Central memory CD8-positive, alpha-beta T cell (primary cell): ENCODE results near the gene CNOT11.
A peak's percentile ranks its signal among the peaks of the same experiment; 100 is the strongest.

Experiments used
- ATAC-seq: fragments of 150-1000 bp; cut with Tn5 transposase; replicated peaks from 2 replicates; pipeline ENCODE4 v1.10.0; 2022; ENCODE audit warnings: mild to moderate bottlenecking, moderate FRiP score, moderate number of reproducible peaks; ENCODE audit not compliant: poor library complexity, severe bottlenecking; ENCODE audit errors: extremely low read depth
- DNase-seq, 2 donors: peaks; one replicate each; pipeline ENCODE4 v3.0.0; 2021; ENCODE audit warnings: low spot score in 2 of 2
- H3K27ac Mint-ChIP-seq: one replicate; pipeline ENCODE4 v1.8.0; 2022; ENCODE audit warnings: low read depth, mild to moderate bottlenecking, moderate library complexity, mixed read lengths
- H3K27me3 Mint-ChIP-seq: one replicate; pipeline ENCODE4 v1.8.0; 2022; ENCODE audit warnings: mixed read lengths
- H3K36me3 Mint-ChIP-seq: one replicate; pipeline ENCODE4 v1.8.0; 2022; ENCODE audit warnings: mild to moderate bottlenecking, moderate library complexity, mixed read lengths; ENCODE audit not compliant: insufficient read depth
- H3K4me1 Mint-ChIP-seq: one replicate; pipeline ENCODE4 v1.8.0; 2022; ENCODE audit warnings: mixed read lengths
- H3K4me3 Mint-ChIP-seq: one replicate; pipeline ENCODE4 v1.8.0; 2022; ENCODE audit warnings: mild to moderate bottlenecking, moderate library complexity, mixed read lengths
- H3K9me3 Mint-ChIP-seq: one replicate; pipeline ENCODE4 v1.8.0; 2022; ENCODE audit warnings: mixed read lengths

Gene CNOT11

GRCh38 chr2:101251844-101252407, 760 bp upstream of the CNOT11 start:
- H3K36me3 Mint-ChIP-seq: peaks cover 23% of the 10 kb centered on the region
- no peaks in the 10 kb centered on the region for H3K9me3 Mint-ChIP-seq
- H3K27me3 Mint-ChIP-seq: no peaks in the 10 kb centered on the region
- peak overlapping the region; percentile 94 for H3K27ac Mint-ChIP-seq
- DNase-seq: no peak
- peak overlapping the region; percentile 98 for H3K4me3 Mint-ChIP-seq
- H3K4me1 Mint-ChIP-seq: peaks cover 43% of the 10 kb centered on the region
- peak; percentile 10 for ATAC-seq

- Mint-ChIP-seq H3K9me3 (no peaks in the 10 kb centered on the region), H3K36me3 (peaks cover 30% of the 10 kb centered on the region), H3K4me1 (peaks cover 44% of the 10 kb centered on the region), H3K27ac (peak overlapping the region; percentile 94), H3K27me3 (no peaks in the 10 kb centered on the region), H3K4me3 (peak overlapping the region; percentile 98)
- DNase-seq (peak in 1 of 2 donors; percentile 69), ATAC-seq (peak; percentile 83)
These were observed 472 bp downstream of the CNOT11 start for GRCh38 chr2:101253013-101253702.

- Mint-ChIP-seq H3K36me3 (peaks cover 34% of the 10 kb centered on the region), H3K4me3 (peak overlapping the region; percentile 98), H3K4me1 (peaks cover 45% of the 10 kb centered on the region), H3K27ac (peak overlapping the region; percentile 94), H3K27me3 (no peaks in the 10 kb centered on the region), H3K9me3 (no peaks in the 10 kb centered on the region)
- peak; percentile 0 for ATAC-seq
- no peak for DNase-seq
These were observed 1.2 kb downstream of the CNOT11 start for GRCh38 chr2:101253703-101254450.

- Mint-ChIP-seq H3K27ac (peak overlapping the region; percentile 90), H3K36me3 (peaks cover 44% of the 10 kb centered on the region), H3K9me3 (no peaks in the 10 kb centered on the region), H3K4me3 (peak overlapping the region; percentile 61), H3K27me3 (no peaks in the 10 kb centered on the region), H3K4me1 (peaks cover 50% of the 10 kb centered on the region)
- DNase-seq: no peak
- no peak for ATAC-seq
These were observed 2.8 kb downstream of the CNOT11 start for GRCh38 chr2:101255501-101255900.

- no peak for ATAC-seq
- H3K36me3 Mint-ChIP-seq: peaks cover 51% of the 10 kb centered on the region
- H3K9me3 Mint-ChIP-seq: no peaks in the 10 kb centered on the region
- peaks cover 55% of the 10 kb centered on the region for H3K4me1 Mint-ChIP-seq
- peak overlapping the region; percentile 90 for H3K27ac Mint-ChIP-seq
- H3K4me3 Mint-ChIP-seq: peak overlapping the region; percentile 61
- no peak for DNase-seq
- H3K27me3 Mint-ChIP-seq: no peaks in the 10 kb centered on the region
These were observed 3.6 kb downstream of the CNOT11 start for GRCh38 chr2:101256316-101256715.

- DNase-seq (no peak), ATAC-seq (no peak)
- Mint-ChIP-seq H3K9me3 (no peaks in the 10 kb centered on the region), H3K4me1 (peaks cover 53% of the 10 kb centered on the region), H3K27me3 (no peaks in the 10 kb centered on the region), H3K27ac (no peak overlapping the region), H3K4me3 (no peak overlapping the region), H3K36me3 (peaks cover 53% of the 10 kb centered on the region)
These were observed 6.1 kb downstream of the CNOT11 start for GRCh38 chr2:101258804-101259203.

- Mint-ChIP-seq H3K36me3 (peaks cover 71% of the 10 kb centered on the region), H3K27me3 (no peaks in the 10 kb centered on the region), H3K9me3 (no peaks in the 10 kb centered on the region), H3K4me3 (no peak overlapping the region), H3K27ac (peak overlapping the region; percentile 84), H3K4me1 (peaks cover 34% of the 10 kb centered on the region)
- DNase-seq: no peak
- no peak for ATAC-seq
These were observed 9.5 kb downstream of the CNOT11 start for GRCh38 chr2:101262142-101262541.

GRCh38 chr2:101263377-101263800, 10.7 kb downstream of the CNOT11 start:
- ATAC-seq: no peak
- Mint-ChIP-seq H3K27me3 (no peaks in the 10 kb centered on the region), H3K9me3 (no peaks in the 10 kb centered on the region), H3K4me3 (no peak overlapping the region), H3K36me3 (peaks cover 74% of the 10 kb centered on the region), H3K27ac (peak overlapping the region; percentile 19), H3K4me1 (peaks cover 43% of the 10 kb centered on the region)
- DNase-seq: no peak

- H3K4me1 Mint-ChIP-seq: peaks cover 38% of the 10 kb centered on the region
- peaks cover 72% of the 10 kb centered on the region for H3K36me3 Mint-ChIP-seq
- DNase-seq (no peak), ATAC-seq (no peak)
- H3K4me3 Mint-ChIP-seq: no peak overlapping the region
- no peaks in the 10 kb centered on the region for H3K9me3 Mint-ChIP-seq
- no peaks in the 10 kb centered on the region for H3K27me3 Mint-ChIP-seq
- H3K27ac Mint-ChIP-seq: peak overlapping the region; percentile 19
These were observed 11.8 kb downstream of the CNOT11 start for GRCh38 chr2:101264360-101264939.

- no peaks in the 10 kb centered on the region for H3K9me3 Mint-ChIP-seq
- H3K27ac Mint-ChIP-seq: no peak overlapping the region
- no peaks in the 10 kb centered on the region for H3K27me3 Mint-ChIP-seq
- peaks cover 41% of the 10 kb centered on the region for H3K4me1 Mint-ChIP-seq
- no peak overlapping the region for H3K4me3 Mint-ChIP-seq
- H3K36me3 Mint-ChIP-seq: peaks cover 77% of the 10 kb centered on the region
- DNase-seq (no peak), ATAC-seq (no peak)
These were observed 13.3 kb downstream of the CNOT11 start for GRCh38 chr2:101265893-101266499.

- H3K36me3 Mint-ChIP-seq: peaks cover 78% of the 10 kb centered on the region
- ATAC-seq: no peak
- peaks cover 36% of the 10 kb centered on the region for H3K4me1 Mint-ChIP-seq
- H3K27ac Mint-ChIP-seq: peak overlapping the region; percentile 63
- no peak overlapping the region for H3K4me3 Mint-ChIP-seq
- no peak for DNase-seq
- H3K9me3 Mint-ChIP-seq: no peaks in the 10 kb centered on the region
- no peaks in the 10 kb centered on the region for H3K27me3 Mint-ChIP-seq
These were observed 15.3 kb downstream of the CNOT11 start for GRCh38 chr2:101267671-101268656.
